GM19193 (cell line): ENCODE results near the gene CXCR3.

Experiments
- POLR2A ChIP-seq: IDR thresholded peaks from 4 replicates; pipeline ENCODE4 v1.6.1; 2011; ENCODE audit not compliant: insufficient read depth, insufficient read length; ENCODE audit errors: extremely low read depth

The CXCR3 gene

GRCh38 chrX:71599965-71600364 is 18.3 kb downstream of the CXCR3 start:
- no peak for TF ChIP-seq POLR2A

GRCh38 chrX:71586929-71587328 is 31.4 kb downstream of the CXCR3 start:
- no peak for TF ChIP-seq POLR2A

DNA sequence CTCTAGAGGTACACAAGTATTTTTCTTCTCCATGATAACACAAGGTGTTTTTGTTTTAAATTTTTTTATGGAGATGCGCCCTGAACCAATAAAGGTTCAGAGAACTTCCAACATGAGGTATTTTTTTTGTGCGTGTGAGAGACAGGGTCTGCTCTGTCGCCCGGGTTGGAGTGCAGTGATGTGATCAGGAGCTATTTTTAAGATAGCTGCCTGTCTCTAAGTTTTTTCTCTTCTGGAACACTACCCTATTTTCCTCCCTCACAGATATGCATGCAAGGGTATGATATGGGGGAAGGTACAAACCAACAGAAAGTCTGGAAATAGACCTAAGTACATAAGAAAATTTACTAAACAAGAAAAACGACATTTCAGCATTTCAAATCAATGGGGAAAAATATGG is 37.1 kb downstream of the CXCR3 start:
- TF ChIP-seq POLR2A: no peak

DNA sequence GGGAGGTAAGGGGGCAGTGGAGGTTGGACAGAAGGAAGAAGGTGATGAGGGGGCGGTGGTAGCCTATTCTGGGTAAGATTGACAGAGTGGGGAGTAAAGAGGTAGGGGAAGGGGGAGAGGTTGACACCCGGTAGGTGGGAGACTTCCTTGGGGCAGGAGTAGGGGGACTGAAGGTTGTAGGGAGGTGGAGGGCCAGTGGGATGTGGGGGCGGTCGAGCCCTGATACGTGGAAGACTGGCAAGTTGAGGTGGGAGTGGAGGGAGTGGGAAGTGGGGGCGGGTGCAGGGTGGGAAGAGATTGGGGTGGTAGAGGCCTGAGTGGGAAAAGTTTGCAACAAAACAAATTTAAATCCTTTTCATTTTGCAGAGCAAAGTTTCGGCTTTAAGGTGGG is 38.3 kb downstream of the CXCR3 start:
- TF ChIP-seq POLR2A: no peak

DNA sequence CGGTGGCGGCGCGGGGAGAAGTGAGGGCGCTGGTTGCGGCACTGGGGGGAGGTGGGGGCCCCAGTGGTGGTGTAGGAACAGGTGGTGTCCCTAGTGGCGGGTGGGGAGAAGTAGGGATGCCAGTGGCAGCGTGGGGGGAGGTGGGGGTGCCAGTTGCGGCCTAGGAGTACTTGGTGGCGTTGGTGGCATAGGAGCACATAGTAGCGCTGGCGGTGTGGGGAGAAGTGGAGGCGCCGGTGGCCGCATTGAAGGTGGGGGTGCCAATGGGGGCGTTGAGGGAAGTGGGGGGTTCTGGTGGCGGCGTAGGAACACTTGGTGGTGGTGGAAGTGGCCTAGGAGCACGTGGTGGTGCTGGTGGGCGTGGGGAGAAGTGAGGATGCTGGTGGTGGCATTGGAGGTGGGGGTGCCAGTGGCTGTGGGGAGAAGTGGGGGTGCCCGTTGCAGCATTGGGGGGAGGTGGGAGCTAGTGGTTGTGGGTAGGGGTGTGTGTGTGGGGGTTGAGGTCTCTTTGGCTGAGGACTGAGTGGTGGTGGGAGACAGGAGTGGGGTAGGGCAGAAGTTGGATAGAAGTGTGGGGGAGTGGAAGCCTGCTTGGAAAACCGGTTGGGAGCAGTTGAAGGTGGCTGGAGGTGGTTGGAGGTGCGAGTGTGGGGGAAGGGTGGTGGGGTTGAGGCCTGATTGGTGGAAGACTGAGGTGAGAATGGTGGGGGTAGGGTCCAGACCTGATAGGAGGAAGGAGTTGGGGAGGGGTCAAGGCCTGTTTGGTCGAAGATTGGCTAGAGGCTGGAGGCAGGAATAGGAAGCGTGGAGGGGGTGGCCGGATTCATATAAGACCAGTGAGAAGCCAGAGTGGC is 38.9 kb downstream of the CXCR3 start:
- no peak for TF ChIP-seq POLR2A

DNA sequence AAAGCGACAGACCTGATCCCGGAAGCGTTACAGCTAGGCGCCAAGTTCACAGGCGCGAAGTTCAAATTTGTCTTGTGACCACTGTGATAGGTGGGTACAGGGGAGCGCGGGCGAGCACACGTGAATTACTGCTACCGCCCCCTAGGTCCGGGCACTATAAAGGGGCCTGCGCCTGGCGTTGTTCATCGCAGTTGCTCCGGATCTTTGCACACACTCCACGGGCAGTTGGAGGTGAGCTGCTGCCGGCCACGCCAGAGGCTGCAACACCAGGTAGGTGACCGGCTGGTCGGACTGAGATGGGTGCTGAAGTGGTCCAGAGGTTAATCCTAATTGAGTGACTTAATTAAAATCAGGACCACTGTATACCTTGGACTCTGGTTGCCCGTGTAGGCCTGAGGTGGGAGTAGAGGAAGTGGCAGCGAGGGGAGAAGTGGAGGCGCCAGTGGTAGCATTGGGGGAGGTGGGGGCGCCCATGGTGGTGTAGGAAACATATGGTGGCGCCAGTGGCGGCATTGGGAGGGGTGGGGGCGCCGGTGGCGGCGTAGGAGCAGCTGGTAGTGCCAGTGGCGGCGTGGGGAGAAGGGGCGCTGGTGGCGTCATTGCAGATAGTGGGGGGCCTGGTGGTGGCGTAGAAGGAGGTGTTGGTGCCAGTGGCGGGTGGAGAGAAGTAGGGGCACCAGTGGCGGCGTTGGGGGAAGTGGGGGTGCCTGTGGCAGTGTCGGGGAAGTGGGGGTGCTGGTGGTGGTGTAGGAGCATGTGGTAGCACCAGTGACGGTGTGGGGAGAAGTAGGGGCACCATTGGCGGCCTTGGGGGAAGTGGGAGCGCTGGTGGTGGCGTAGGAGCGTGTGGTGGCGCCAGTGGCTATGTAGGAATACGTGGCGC is 39.8 kb downstream of the CXCR3 start, which contains the start of gene GCNA:
Gene GCNA (plus strand): TSS at position 185 of the 883 bp plus-strand sequence. CDS start 2,385 bp downstream, outside the sequence.
- no peak for TF ChIP-seq POLR2A

DNA sequence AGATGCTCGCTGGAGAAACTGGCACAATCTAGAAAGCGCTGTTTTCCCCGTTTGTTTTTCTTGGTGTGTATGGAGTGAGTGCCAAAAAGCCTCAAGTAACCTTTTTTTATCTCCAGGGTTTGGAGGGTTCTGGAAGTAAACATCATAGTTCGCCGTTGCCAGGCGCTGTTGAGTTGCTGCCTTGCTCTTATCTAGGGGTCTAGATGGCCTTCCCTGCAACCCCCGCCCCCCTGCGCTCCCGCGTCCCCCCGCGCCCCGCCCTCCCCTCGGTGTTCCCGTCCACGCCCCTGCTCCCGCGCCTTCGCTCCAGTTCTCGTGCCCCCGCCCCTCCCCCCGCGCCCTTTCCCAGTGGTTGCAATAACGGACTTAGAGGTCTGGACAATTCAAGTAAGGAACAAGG is 40.6 kb downstream of the CXCR3 start:
- TF ChIP-seq POLR2A: no peak

DNA sequence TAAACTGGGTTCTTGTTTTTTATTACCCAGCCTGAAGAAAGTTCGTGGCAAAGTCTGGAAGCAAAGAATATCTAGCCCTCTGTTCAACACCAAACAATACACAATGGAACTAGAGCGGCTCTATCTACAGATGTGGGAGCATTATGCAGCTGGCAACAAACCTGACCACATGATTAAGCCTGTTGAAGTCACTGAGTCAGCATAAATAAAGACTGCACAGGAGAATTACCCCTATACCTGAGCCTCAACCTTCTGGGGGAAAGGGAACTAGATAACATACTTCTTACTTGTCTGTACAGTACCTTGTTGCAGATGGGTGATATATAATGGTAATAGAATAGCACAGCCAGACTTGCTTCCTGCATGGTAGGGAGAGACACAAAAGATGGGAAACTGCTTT is 44.7 kb downstream of the CXCR3 start:
- TF ChIP-seq POLR2A: no peak
